IMR-90 (cell line): Measurements from ENCODE around the gene CD82. TPM values are rescaled to one million over a fixed set of nuclear protein-coding genes. Genes with fewer than 3 reads are reported as not detected.

Experiments used
- ATAC-seq: fragments of 200-7000 bp; cut with Tn5 transposase; 2 replicates; pipeline ENCODE4 v1.9.1; 2020; ENCODE audit warnings: low read depth, mild to moderate bottlenecking, moderate library complexity
- BruUV-seq: library from RNA; stranded (reverse); fragments of 400-500 nt; replicated peaks from 2 replicates; lab custom pipeline; 2021; lab: Mats Ljungman, UMichigan
- CTCF ChIA-PET: fragments of 300-600 bp; formaldehyde crosslinking; extraction: SDS; loops from one replicate; lab custom pipeline; 2021; ENCODE audit warnings: antibody characterized with exemption; lab: Yijun Ruan, JAX
- POLR2A ChIA-PET: fragments of 300-600 bp; sonication (Branson Sonifier 250); formaldehyde crosslinking; loops from one replicate; lab custom pipeline; 2022; ENCODE audit warnings: antibody characterized with exemption; ENCODE audit not compliant: unreplicated experiment; lab: Charles Lee
- DNase-seq: peaks from one replicate; pipeline ENCODE4 v3.0.0; 2013
- H2AFZ ChIP-seq: replicated peaks from 2 replicates; pipeline ENCODE3; 2013; ENCODE audit warnings: low read length, mild to moderate bottlenecking; ENCODE audit not compliant: poor library complexity
- H2AK5ac ChIP-seq: 2 replicates; pipeline ENCODE4 v1.6.1; 2013; ENCODE audit warnings: low read depth, low read length, inconsistent platforms
- H2AK9ac ChIP-seq: replicated peaks from 2 replicates; pipeline ENCODE3; 2013; ENCODE audit warnings: mild to moderate bottlenecking, low read depth, low read length, moderate library complexity; ENCODE audit not compliant: poor library complexity
- H2BK120ac ChIP-seq: 2 replicates; pipeline ENCODE4 v1.6.1; 2013; ENCODE audit warnings: low read depth, low read length, inconsistent platforms
- H2BK15ac ChIP-seq: 3 replicates; pipeline ENCODE4 v1.6.1; 2013; ENCODE audit warnings: low read depth, low read length, inconsistent platforms
- H2BK20ac ChIP-seq: 2 replicates; pipeline ENCODE4 v1.6.1; 2013; ENCODE audit warnings: low read depth, mild to moderate bottlenecking, inconsistent platforms, low read length, moderate library complexity
- H2BK5ac ChIP-seq: 2 replicates; pipeline ENCODE4 v1.6.1; 2013; ENCODE audit warnings: mild to moderate bottlenecking, low read depth, low read length, inconsistent platforms; ENCODE audit not compliant: poor library complexity, severe bottlenecking
- H3K14ac ChIP-seq: replicated peaks from 2 replicates; pipeline ENCODE4 v1.6.1; 2013; ENCODE audit warnings: low read depth, low read length, inconsistent platforms
- H3K18ac ChIP-seq: 2 replicates; pipeline ENCODE4 v1.6.1; 2013; ENCODE audit warnings: low read depth, low read length, control low read depth
- H3K23ac ChIP-seq: 2 replicates; pipeline ENCODE4 v1.6.1; 2013; ENCODE audit warnings: low read depth, low read length, inconsistent platforms
- H3K27ac ChIP-seq: 2 replicates; pipeline ENCODE4 v1.5.1; 2013; ENCODE audit warnings: mild to moderate bottlenecking, control low read depth, low read length; ENCODE audit not compliant: insufficient read depth
- H3K27me3 ChIP-seq: 2 replicates; pipeline ENCODE4 v1.6.1; 2013; ENCODE audit warnings: low read length; ENCODE audit not compliant: control insufficient read depth, insufficient read depth
- H3K36me3 ChIP-seq: 2 replicates; pipeline ENCODE4 v1.6.1; 2013; ENCODE audit warnings: low read length, mixed read lengths; ENCODE audit not compliant: control insufficient read depth, insufficient read depth
- H3K4ac ChIP-seq: 2 replicates; pipeline ENCODE4 v1.6.1; 2013; ENCODE audit warnings: low read depth, low read length, inconsistent platforms
- H3K4me1 ChIP-seq: 2 replicates; pipeline ENCODE4 v1.6.1; 2013; ENCODE audit warnings: low read length, mixed read lengths; ENCODE audit not compliant: control insufficient read depth, insufficient read depth
- H3K4me2 ChIP-seq: 2 replicates; pipeline ENCODE4 v1.6.1; 2013; ENCODE audit warnings: low read depth, mild to moderate bottlenecking, control low read depth, low read length, moderate library complexity
- H3K4me3 ChIP-seq: 2 replicates; pipeline ENCODE4 v1.5.1; 2013; ENCODE audit warnings: low read depth, mild to moderate bottlenecking, control low read depth, low read length, moderate library complexity; ENCODE audit not compliant: insufficient read depth
- H3K56ac ChIP-seq: 2 replicates; pipeline ENCODE4 v1.6.1; 2013; ENCODE audit warnings: low read length, inconsistent platforms; ENCODE audit not compliant: insufficient read depth; ENCODE audit errors: extremely low read depth
- H3K79me1 ChIP-seq, 2 experiments: 2 replicates each; pipeline ENCODE4 v1.6.1; 2013; ENCODE audit warnings: low read length in 2 of 2, inconsistent platforms in 1 of 2, low read depth in 1 of 2
- H3K9ac ChIP-seq: 2 replicates; pipeline ENCODE4 v1.6.1; 2013; ENCODE audit warnings: low read depth, low read length, control low read depth
- H3K9me1 ChIP-seq: 2 replicates; pipeline ENCODE4 v1.6.1; 2013; ENCODE audit warnings: low read length, inconsistent platforms; ENCODE audit not compliant: insufficient read depth
- H3K9me3 ChIP-seq: 2 replicates; pipeline ENCODE4 v1.6.1; 2013; ENCODE audit warnings: low read length; ENCODE audit not compliant: control insufficient read depth, insufficient read depth
- H4K20me1 ChIP-seq: 2 replicates; pipeline ENCODE4 v1.6.1; 2013; ENCODE audit warnings: low read length, inconsistent platforms; ENCODE audit not compliant: insufficient read depth
- H4K5ac ChIP-seq: 2 replicates; pipeline ENCODE4 v1.6.1; 2013; ENCODE audit warnings: mild to moderate bottlenecking, low read depth, low read length, control low read depth
- H4K8ac ChIP-seq, 2 experiments: 2 replicates each; pipeline ENCODE4 v1.6.1; 2013; ENCODE audit warnings: low read depth in 2 of 2, low read length in 2 of 2, control low read depth in 1 of 2, inconsistent platforms in 1 of 2
- H4K91ac ChIP-seq: 2 replicates; pipeline ENCODE4 v1.6.1; 2013; ENCODE audit warnings: low read depth, low read length, inconsistent platforms; ENCODE audit not compliant: insufficient read depth
- BHLHE40 ChIP-seq: fragments of 150-350 bp; IDR thresholded peaks from 2 replicates; pipeline ENCODE4 v1.6.1; 2016; ENCODE audit warnings: mild to moderate bottlenecking, low read depth, low read length
- MAZ ChIP-seq: IDR thresholded peaks from 2 replicates; pipeline ENCODE4 v1.6.1; 2012; ENCODE audit warnings: low read depth, mild to moderate bottlenecking, low read length, improper control_type of control experiment, moderate library complexity, borderline replicate concordance
- RAD21 ChIP-seq: IDR thresholded peaks from 2 replicates; pipeline ENCODE4 v1.6.1; 2012; ENCODE audit warnings: low read length, improper control_type of control experiment
- SMC3 ChIP-seq: fragments of 150-350 bp; IDR thresholded peaks from 2 replicates; pipeline ENCODE4 v1.6.1; 2016; ENCODE audit warnings: low read depth, mild to moderate bottlenecking, antibody characterized with exemption, low read length, moderate library complexity
- WGBS, 2 experiments: methylation state at CpG; one replicate each; pipeline versions ENCODE4 v1.1.5 to v1.1.7; 2013; ENCODE audit warnings: missing lambda C conversion rate in 2 of 2; ENCODE audit not compliant: insufficient read length in 1 of 2; ENCODE audit errors: extremely low coverage in 2 of 2; 5-methylcytosine and 5-hydroxymethylcytosine counted together
- dilution Hi-C: fragments of 300-500 bp; cut with HindIII; formaldehyde crosslinking; loops from one replicate; pipeline ENCODE4 v1.14.3; 2018; ENCODE audit warnings: low sequenced_read_pairs; ENCODE audit not compliant: unreplicated experiment
- in situ Hi-C: fragments of 300-500 bp; cut with MboI; formaldehyde crosslinking; loops from 3 replicates; pipeline ENCODE4 v1.14.3; 2019; ENCODE audit warnings: low sequenced_read_pairs, inconsistent platforms, mixed read lengths
- intact Hi-C: fragments of 100-400 bp; cut with micrococcal nuclease; formaldehyde crosslinking; loops from 2 replicates; pipeline ENCODE4 v1.10.0; 2022
- polyA plus RNA-seq, 3 experiments: library from polyadenylated mRNA; depleted of rRNA; stranded (reverse); fragments of >200 nt; gene quantifications; 2 replicates each; pipeline ENCODE4 v1.2.3, GENCODE V29; 2012; ENCODE audit warnings: low replicate concordance in 1 of 3
- total RNA-seq: library from RNA; depleted of rRNA; stranded (reverse); fragments of >200 nt; gene quantifications from 2 replicates; pipeline ENCODE4 v1.2.3, GENCODE V29; 2012

Gene CD82
- total and polyA plus RNA-seq, 2 of the 4 experiments (the other 2 are of a cell fraction), result 32.8 to 49.4 TPM

DNA sequence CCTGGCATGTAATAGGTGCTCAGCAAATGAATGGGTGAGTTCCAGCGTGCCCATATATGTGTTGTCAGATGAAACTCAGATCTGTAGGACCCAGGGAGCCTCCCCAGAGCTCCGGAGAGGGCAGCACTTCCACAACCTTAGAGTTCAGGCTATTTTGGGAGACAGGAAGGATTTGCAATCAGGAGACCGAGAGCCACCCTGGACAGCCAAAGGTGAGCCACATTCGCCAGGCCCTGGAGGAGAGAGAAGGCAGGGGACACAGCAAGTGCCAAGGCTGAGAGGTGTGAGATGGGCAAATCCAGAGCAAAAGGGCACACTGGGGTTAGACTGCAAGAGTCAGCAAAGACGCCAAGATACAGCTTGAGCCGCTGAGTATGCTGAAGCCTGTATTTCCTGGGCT is 66.4 kb downstream of the CD82 start:
- peaks cover 15% of the 10 kb centered on the region for H3K27me3 ChIP-seq
- CTCF ChIA-PET, result interaction anchor here (0.6 kb wide), 1 partner anchor 11 kb away, joined by 3 read pairs; no protein-coding TSS in a partner anchor
- no peaks in the 10 kb centered on the region for H3K36me3 ChIP-seq
- H2AK9ac ChIP-seq, result no peak overlapping the region
- in situ Hi-C loops, result no loop called here
- no peaks in the 10 kb centered on the region for H3K9me3 ChIP-seq
- H3K4me3 ChIP-seq, result no peak overlapping the region
- H3K23ac ChIP-seq, result no peak overlapping the region
- no peak overlapping the region for H4K5ac ChIP-seq
- ATAC-seq (no peak), DNase-seq (no peak)
- H2BK120ac ChIP-seq, result no peak overlapping the region
- H2AFZ ChIP-seq, result no peak overlapping the region
- WGBS, 2 experiments, result 80% methylated on average over 1 of the region's 6 CpGs; no CpG with 5 or more reads in 1 of the 2 experiments
- H3K18ac ChIP-seq, result no peak overlapping the region
- no peak overlapping the region for H4K8ac ChIP-seq
- H3K56ac ChIP-seq, result no peak overlapping the region
- intact Hi-C loops, result no loop called here
- no peak overlapping the region for H2BK5ac ChIP-seq
- no peak overlapping the region for H3K27ac ChIP-seq
- H3K4me1 ChIP-seq, result peaks cover 13% of the 10 kb centered on the region
- H2BK15ac ChIP-seq, result no peak overlapping the region
- H3K14ac ChIP-seq, result no peak overlapping the region
- dilution Hi-C loops, result no loop called here
- no peak overlapping the region for H2AK5ac ChIP-seq
- no peak overlapping the region for H3K4ac ChIP-seq
- no peak overlapping the region for H2BK20ac ChIP-seq
- POLR2A ChIA-PET, result no interaction called here
- H3K4me2 ChIP-seq, result no peak overlapping the region
- H4K91ac ChIP-seq, result no peak overlapping the region
- no TSS peak for BruUV-seq
- no peaks in the 10 kb centered on the region; the same call in 1 of the 2 replicates for H4K20me1 ChIP-seq
- TF ChIP-seq SMC3 (no peak), RAD21 (no peak), MAZ (no peak), BHLHE40 (no peak)
- H3K9me1 ChIP-seq, result peaks cover 8% of the 10 kb centered on the region
- no peak overlapping the region for H3K9ac ChIP-seq
- no peaks in the 10 kb centered on the region for H3K79me1 ChIP-seq
